A549 (cell line): ENCODE results near the gene B9D1. TPM values are rescaled to one million over a fixed set of nuclear protein-coding genes. Genes with fewer than 3 reads are reported as not detected.

ENCODE experiments used
- ATAC-seq, 2 experiments: fragments of 200-7000 bp in 1 of 2; fragments of >200 bp in 1 of 2; cut with Nextera tagmentation in 1 of 2; cut with Tn5 transposase in 1 of 2; 3 replicates each; pipeline versions ENCODE4 v1.8.0 to v1.9.1; 2018 to 2020; ENCODE audit warnings: mild to moderate bottlenecking in 1 of 2, moderate library complexity in 1 of 2
- CTCF ChIA-PET: fragments of 300-600 bp; sonication (Branson Sonifier 250); formaldehyde crosslinking; extraction: SDS; loops from one replicate; lab custom pipeline; 2021; ENCODE audit warnings: antibody characterized with exemption, inconsistent platforms; lab: Yijun Ruan, JAX
- POLR2A ChIA-PET: fragments of 350-600 bp; formaldehyde crosslinking; extraction: SDS; loops from one replicate; lab custom pipeline; 2021; ENCODE audit warnings: antibody characterized with exemption, inconsistent platforms; lab: Yijun Ruan, JAX
- DNase-seq, 2 experiments: peaks; one replicate each; pipeline versions ENCODE4 v3.0.0 to v3.0.0-alpha.2; 2011 to 2016; ENCODE audit warnings: low read depth in 1 of 2, low spot score in 1 of 2
- FAIRE-seq: peaks from 2 replicates; lab custom pipeline; 2011; peaks lifted over from hg19 to GRCh38; lab: Jason Lieb, UNC
- H3K27ac ChIP-seq, 2 experiments: fragments of >200 bp; sonication (Bioruptor Twin); formaldehyde crosslinking; 3 replicates each; pipeline ENCODE4 v1.5.1; 2016 to 2017
- H3K4me1 ChIP-seq: fragments of >200 bp; sonication (Bioruptor Twin); formaldehyde crosslinking; 3 replicates; pipeline ENCODE4 v1.6.1; 2016
- H3K4me2 ChIP-seq: fragments of >200 bp; sonication (Bioruptor Twin); formaldehyde crosslinking; 3 replicates; pipeline ENCODE4 v1.6.1; 2016
- H3K4me3 ChIP-seq: fragments of >200 bp; sonication (Bioruptor Twin); formaldehyde crosslinking; 3 replicates; pipeline ENCODE4 v1.5.1; 2016
- H3K9me3 ChIP-seq: fragments of >200 bp; sonication (Bioruptor Twin); formaldehyde crosslinking; 3 replicates; pipeline ENCODE4 v1.6.1; 2016
- CEBPB ChIP-seq, 2 experiments: fragments of >200 bp in 1 of 2; sonication (Bioruptor Twin) in 1 of 2; formaldehyde crosslinking in 1 of 2; IDR thresholded peaks; 2 replicates each; pipeline ENCODE4 v1.6.1; 2012 to 2016
- CHD2 ChIP-seq: fragments of 150-350 bp; IDR thresholded peaks from 2 replicates; pipeline ENCODE4 v1.6.1; 2014; ENCODE audit warnings: low read length; ENCODE audit not compliant: partially characterized antibody
- FOSL2 ChIP-seq, 2 experiments: fragments of 450-650 bp in 1 of 2; fragments of >200 bp in 1 of 2; sonication (Bioruptor Twin) in 1 of 2; formaldehyde crosslinking; IDR thresholded peaks; 2 replicates each; pipeline versions ENCODE4 v1.5.0 to v1.6.1; 2016 to 2020; ENCODE audit warnings: mild to moderate bottlenecking in 1 of 2, moderate library complexity in 1 of 2
- FOXS1 ChIP-seq: fragments of 250-450 bp; sonication (Bioruptor Pico); IDR thresholded peaks from 2 replicates; pipeline ENCODE4 v1.5.0; 2020; ENCODE audit warnings: mild to moderate bottlenecking, moderate library complexity
- HOXA7 ChIP-seq: fragments of 250-450 bp; sonication (Bioruptor Pico); IDR thresholded peaks from 2 replicates; pipeline ENCODE4 v1.5.0; 2020; ENCODE audit warnings: mild to moderate bottlenecking, moderate library complexity
- HOXB13 ChIP-seq: fragments of 250-450 bp; sonication (Bioruptor Pico); IDR thresholded peaks from 2 replicates; pipeline ENCODE4 v1.5.0; 2020; ENCODE audit warnings: low read depth, mild to moderate bottlenecking, moderate library complexity
- KDM5A ChIP-seq: fragments of 200-600 bp; sonication (generic); IDR thresholded peaks from 2 replicates; pipeline ENCODE4 v1.6.1; 2016; ENCODE audit warnings: antibody characterized with exemption, mild to moderate bottlenecking
- MAX ChIP-seq: IDR thresholded peaks from 2 replicates; pipeline ENCODE4 v1.6.1; 2012
- MYC ChIP-seq: IDR thresholded peaks from 2 replicates; pipeline ENCODE4 v1.6.1; 2012; ENCODE audit warnings: mild to moderate bottlenecking, inconsistent platforms, low read length, improper control_type of control experiment, borderline replicate concordance
- PHF8 ChIP-seq: fragments of 200-600 bp; sonication (generic); IDR thresholded peaks from 2 replicates; pipeline ENCODE4 v1.6.1; 2016; ENCODE audit warnings: low read depth, mild to moderate bottlenecking, antibody characterized with exemption, moderate library complexity, borderline replicate concordance
- POLR2A ChIP-seq: IDR thresholded peaks from 2 replicates; pipeline ENCODE4 v1.6.1; 2012; ENCODE audit warnings: mild to moderate bottlenecking, low read length
- POLR2AphosphoS2 ChIP-seq: conservative IDR thresholded peaks from 2 replicates; pipeline ENCODE4 v1.6.1; 2012; ENCODE audit warnings: low read length, improper control_type of control experiment, inconsistent platforms
- RARB ChIP-seq: fragments of 250-450 bp; sonication (Bioruptor Pico); IDR thresholded peaks from 2 replicates; pipeline ENCODE4 v1.8.0; 2021; ENCODE audit warnings: mild to moderate bottlenecking, moderate library complexity
- REST ChIP-seq: fragments of 200-600 bp; sonication (generic); IDR thresholded peaks from 2 replicates; pipeline ENCODE4 v1.6.1; 2016; ENCODE audit warnings: antibody characterized with exemption, mild to moderate bottlenecking, moderate library complexity
- SREBF2 ChIP-seq: fragments of 450-650 bp; IDR thresholded peaks from 2 replicates; pipeline ENCODE4 v1.6.1; 2014; ENCODE audit warnings: mild to moderate bottlenecking, moderate library complexity
- WGBS: methylation state at CpG from one replicate; pipeline ENCODE4 v1.1.6; 2017; ENCODE audit errors: missing lambda C conversion rate; 5-methylcytosine and 5-hydroxymethylcytosine counted together
- polyA plus RNA-seq, 4 experiments: library from polyadenylated mRNA; depleted of rRNA in 3 of 4; stranded (reverse); fragments of >200 nt; fragmentation: RNase III in 1 of 4; extraction: RNeasy Plus Mini Kit Qiagen cat#74134 plus additional on column Dnase treatment in 1 of 4; gene quantifications; 2 replicates in 3 of 4; 3 replicates in 1 of 4; pipeline ENCODE4 v1.2.3, GENCODE V29; 2011 to 2017
- TF ChIP-seq, protein P1 (sequence below): IDR thresholded peaks from 2 replicates; pipeline ENCODE4 v1.6.1; 2012

Gene B9D1
- polyA plus RNA-seq, 2 of the 4 experiments (the other 2 are of a cell fraction), result 48.2 to 60.6 TPM

GRCh38 chr17:19379361-19380065 is 17.0 kb upstream of the B9D1 start:
- DNase-seq (no peak), ATAC-seq (no peak), FAIRE-seq (peak; percentile 51)
- Histone ChIP-seq H3K4me3 (peak overlapping the region; percentile 80), H3K27ac (peak overlapping the region; percentile 81 to 92; a peak in 5 of 6 replicates), H3K4me2 (peak overlapping the region; percentile 96), H3K9me3 (no peaks in the 10 kb centered on the region), H3K4me1 (peaks cover 16% of the 10 kb centered on the region)
- ChIA-PET CTCF (interaction anchor here (0.5 to 12.3 kb wide), 10 partner anchors 9 to 575 kb away, joined by 3 to 148 read pairs (median 5); partner anchors contain the start of gene B9D1), POLR2A (no interaction called here)
- 90% methylated on average over 13 of the region's 13 CpGs for WGBS
- TF ChIP-seq POLR2AphosphoS2 (no peak), SREBF2 (no peak), HOXB13 (CRISPR knock-in tag) (no peak)

DNA sequence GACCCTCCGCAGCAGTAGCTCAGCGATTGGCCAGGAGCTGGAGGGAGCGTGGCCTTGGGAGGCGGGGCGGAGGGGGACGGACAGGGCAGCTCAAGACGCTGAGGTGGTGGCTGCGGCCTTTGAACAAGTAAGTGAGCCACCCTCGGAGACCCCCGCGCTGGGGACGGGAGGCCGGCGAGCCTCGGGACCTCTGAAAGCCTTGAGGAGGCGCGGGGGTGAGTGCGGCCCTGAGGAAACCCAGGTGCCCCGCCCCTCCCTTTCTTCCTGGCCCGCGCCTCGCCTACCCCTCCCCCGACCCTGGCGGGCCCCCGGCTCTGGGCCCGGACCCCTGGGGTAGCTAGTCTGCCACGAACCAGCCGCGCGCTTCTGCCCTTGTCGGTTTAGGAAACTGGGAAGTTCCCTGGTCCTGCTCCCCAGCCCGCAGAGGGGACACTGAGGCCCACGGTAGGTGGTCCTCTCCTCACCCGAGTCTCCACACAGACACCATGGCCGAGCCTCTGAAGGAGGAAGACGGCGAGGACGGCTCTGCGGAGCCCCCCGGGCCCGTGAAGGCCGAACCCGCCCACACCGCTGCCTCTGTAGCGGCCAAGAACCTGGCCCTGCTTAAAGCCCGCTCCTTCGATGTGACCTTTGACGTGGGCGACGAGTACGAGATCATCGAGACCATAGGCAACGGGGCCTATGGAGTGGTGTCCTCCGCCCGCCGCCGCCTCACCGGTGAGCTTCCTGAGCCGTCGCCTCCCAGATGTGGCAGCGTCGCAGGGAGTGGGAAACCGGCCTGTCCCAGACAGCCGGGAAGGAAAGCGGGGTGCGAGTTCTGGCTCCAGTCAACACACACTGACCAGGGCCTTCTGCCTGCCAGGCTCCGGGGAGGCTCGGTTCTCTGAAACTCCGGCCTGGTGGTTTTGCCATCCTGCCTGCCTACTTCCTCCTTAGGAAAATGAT is 16.2 kb upstream of the B9D1 start, which contains the start of gene MAPK7:
Gene MAPK7 (plus strand): TSS at position 83 of the 945 bp plus-strand sequence. CDS start 403 bp downstream, at position 486.
- POLR2A ChIA-PET, result interaction anchor here (0.9 to 2.2 kb wide), 21 partner anchors 9 to 489 kb away, joined by 3 to 45 read pairs (median 5); partner anchors contain the start of genes ALDH3A1, ALDH3A2, B9D1 and MFAP4
- no peak for FAIRE-seq
- Histone ChIP-seq H3K4me3 (peak within 1 kb of the TSS; percentile 80), H3K4me2 (peak within 1 kb of the TSS; percentile 96), H3K9me3 (no peaks in the 10 kb centered on the region), H3K4me1 (peaks cover 16% of the 10 kb centered on the region), H3K27ac (peak within 1 kb of the TSS; percentile 91 to 92)
- WGBS, result 19% methylated on average over 43 of the region's 69 CpGs
- CTCF ChIA-PET, result interaction anchor here (0.6 to 12.3 kb wide), 13 partner anchors 9 to 393 kb away, joined by 3 to 148 read pairs (median 3); partner anchors contain the start of gene B9D1
- TF ChIP-seq MAX (0 out of 2 replicates have a peak, but pooled peaks have one; percentile 16), PHF8 (peak; percentile 67; the same call in 1 of the 2 replicates), FOXS1 (CRISPR knock-in tag) (0 out of 2 replicates have a peak, but pooled peaks have one; percentile 21), REST (no peak), KDM5A (no peak), POLR2A (peak; percentile 13; the same call in 1 of the 2 replicates)
- DNase-seq, result no peak
- peak; percentile 14 to 27 for ATAC-seq

DNA sequence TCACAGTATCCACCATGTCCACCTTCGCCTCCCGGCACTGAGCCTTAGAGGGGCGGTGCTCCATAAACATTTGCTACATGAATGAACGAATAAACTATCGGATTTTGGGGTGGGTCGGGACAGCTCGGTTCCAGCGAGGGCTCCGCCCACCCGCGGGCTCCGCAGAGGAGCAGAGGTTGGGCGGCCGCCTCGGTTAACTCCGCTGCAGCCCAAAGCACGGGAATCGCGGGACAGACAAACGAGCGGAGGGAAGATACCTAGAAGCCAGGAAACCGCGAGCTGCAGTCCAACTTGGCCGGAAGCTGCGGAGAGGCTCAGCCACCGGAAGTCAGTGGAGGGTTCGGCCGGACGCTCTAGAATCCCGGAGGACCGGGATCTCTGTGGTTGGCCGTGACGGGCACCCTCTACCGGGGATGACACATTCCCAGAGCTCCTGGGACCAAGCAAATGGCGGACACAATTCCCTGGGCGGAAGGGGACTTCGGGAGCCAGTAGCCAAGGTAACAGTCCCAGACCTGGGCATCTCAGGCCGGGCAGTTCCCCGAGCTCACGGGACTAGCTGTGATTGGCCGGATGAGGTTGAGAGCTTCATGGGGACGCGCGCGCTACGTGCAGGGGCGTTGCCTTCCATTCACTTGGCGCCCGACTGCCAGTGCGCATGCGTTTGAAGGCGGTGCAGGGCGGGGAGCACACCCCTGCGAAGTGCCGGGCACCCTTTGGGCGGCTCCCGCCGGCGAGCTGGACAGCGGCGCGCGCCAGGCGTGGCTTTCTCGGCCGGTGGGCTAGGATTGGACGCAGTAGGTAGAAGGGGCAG is 15.3 kb upstream of the B9D1 start:
- H3K4me3 ChIP-seq, result peak overlapping the region; percentile 80
- ChIA-PET POLR2A (interaction anchor here (0.6 to 2.2 kb wide), 29 partner anchors 8 to 490 kb away, joined by 3 to 45 read pairs (median 4); partner anchors contain the start of genes ALDH3A1, ALDH3A2, B9D1 and MFAP4), CTCF (interaction anchor here (0.5 to 12.3 kb wide), 13 partner anchors 9 to 1694 kb away, joined by 3 to 148 read pairs (median 3); partner anchors contain the start of gene B9D1)
- H3K9me3 ChIP-seq, result no peaks in the 10 kb centered on the region
- DNase-seq, result peak; percentile 100
- peak; percentile 90 to 95 for ATAC-seq
- peak overlapping the region; percentile 91 to 92 for H3K27ac ChIP-seq
- peak overlapping the region; percentile 90 for H3K4me2 ChIP-seq
- peak; percentile 97 for FAIRE-seq
- peaks cover 16% of the 10 kb centered on the region for H3K4me1 ChIP-seq
- WGBS, result under 1% methylated on average over 44 of the region's 67 CpGs
- TF ChIP-seq RARB (CRISPR knock-in tag), result no peak
- TF ChIP-seq CEBPB (IDR thresholded peaks at IDR 0.05), result no peak
- TF ChIP-seq KDM5A, result peak; percentile 31; the same call in 1 of the 2 replicates
- peak; percentile 65 for TF ChIP-seq REST
- TF ChIP-seq FOSL2 (IDR thresholded peaks at IDR 0.05), result no peak
- peak; percentile 76 for TF ChIP-seq FOSL2 (CRISPR knock-in tag; IDR thresholded peaks at IDR 0.05)
- TF ChIP-seq CHD2, result peak; percentile 84
- TF ChIP-seq HOXA7 (CRISPR knock-in tag), result no peak
- TF ChIP-seq MYC, result peak; percentile 60
- TF ChIP-seq PHF8, result peak; percentile 88; the same call in 1 of the 2 replicates
- TF ChIP-seq, protein P1, sequence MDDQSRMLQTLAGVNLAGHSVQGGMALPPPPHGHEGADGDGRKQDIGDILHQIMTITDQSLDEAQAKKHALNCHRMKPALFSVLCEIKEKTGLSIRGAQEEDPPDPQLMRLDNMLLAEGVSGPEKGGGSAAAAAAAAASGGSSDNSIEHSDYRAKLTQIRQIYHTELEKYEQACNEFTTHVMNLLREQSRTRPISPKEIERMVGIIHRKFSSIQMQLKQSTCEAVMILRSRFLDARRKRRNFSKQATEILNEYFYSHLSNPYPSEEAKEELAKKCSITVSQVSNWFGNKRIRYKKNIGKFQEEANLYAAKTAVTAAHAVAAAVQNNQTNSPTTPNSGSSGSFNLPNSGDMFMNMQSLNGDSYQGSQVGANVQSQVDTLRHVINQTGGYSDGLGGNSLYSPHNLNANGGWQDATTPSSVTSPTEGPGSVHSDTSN, result peak; percentile 61; the same call in 1 of the 2 replicates
